Measurements from ENCODE around the gene TUSC2. TPM values are rescaled to one million over a fixed set of nuclear protein-coding genes. Genes with fewer than 3 reads are reported as not detected.

TUSC2 gene
- total and polyA plus RNA-seq, 9 of the 15 experiments (the other 6 are each of a cell fraction or from before 2014, with no cell fraction given): 2.8 to 67.5 (median 25.8) TPM

GRCh38 chr3:50317300-50317699 is 10.7 kb downstream of the TUSC2 start:
- Histone ChIP-seq H3K79me2 (ENCODE audit: control insufficient read depth, insufficient read depth, low read length) (peaks cover 22% of the 10 kb centered on the region), H3K4me1 (replicated peaks in 1 of 2; ENCODE audit: control insufficient read depth in 2 of 2, insufficient read depth in 2 of 2, low read length in 2 of 2) (peaks cover 27 to 59% of the 10 kb centered on the region in 2 experiments), H3K4me2 (ENCODE audit: insufficient read depth, low read length) (peak overlapping the region; percentile 65), H3K36me3 (ENCODE audit: control insufficient read depth, insufficient read depth, low read length) (peaks cover 20% of the 10 kb centered on the region; the same call in 2 of the 3 replicates), H3K4me3 (no peak overlapping the region), H3K27ac (ENCODE audit: extremely low read depth, low read depth, low read length) (peak overlapping the region; percentile 47; the same call in 2 of the 3 replicates), H2AFZ (ENCODE audit: low read depth, low read length) (no peak overlapping the region), H3K9me1 (ENCODE audit: control insufficient read depth, insufficient read depth, low read length) (no peaks in the 10 kb centered on the region), H3K9ac (ENCODE audit: insufficient read depth in 1 of 2, low read depth in 2 of 2, low read length in 2 of 2) (peak overlapping the region in 1 of 2 experiments; percentile 86; a peak in 2 of 4 replicates), H3K9me3 (replicated peaks; ENCODE audit: control insufficient read depth, insufficient read depth, low read depth, low read length) (no peaks in the 10 kb centered on the region), H3K27me3 (ENCODE audit: control insufficient read depth in 2 of 2, insufficient read depth in 2 of 2, low read length in 2 of 2) (no peaks in the 10 kb centered on the region), H4K20me1 (replicated peaks; ENCODE audit: control insufficient read depth, insufficient read depth, low read length) (no peaks in the 10 kb centered on the region)
- ATAC-seq (no peak), FAIRE-seq (no peak), DNase-seq (ENCODE audit: extremely low read depth in 1 of 4, low spot score in 3 of 4) (no peak)
- BruUV-seq (replicated peaks): no TSS peak
- POLR2A ChIA-PET: interaction anchor here (0.7 to 1.1 kb wide), 5 partner anchors 11 to 543 kb away, joined by 3 to 5 read pairs (median 3); partner anchors contain the start of genes HYAL3, NAA80 and TUSC2
- intact Hi-C loops (cut with micrococcal nuclease) (no loop called here), in situ Hi-C loops (cut with MboI) (no loop called here)
- CTCF ChIA-PET (ENCODE audit: low intra/inter-chr PET ratio): no interaction called here
- TF ChIP-seq NFIC (IDR thresholded peaks at IDR 0.05): peak; percentile 62
- peak; percentile 5 for TF ChIP-seq TBP (optimal IDR thresholded peaks at IDR 0.05; ENCODE audit: low read depth, low read length)
- no peak for TF ChIP-seq BDP1 (IDR thresholded peaks at IDR 0.05; ENCODE audit: insufficient read depth, insufficient read length)
- 30% methylated on average over 4 of the region's 6 CpGs for WGBS (ENCODE audit: insufficient coverage, low coverage, missing lambda C conversion rate)

- peaks cover 20% of the 10 kb centered on the region; the same call in 2 of the 3 replicates for H3K36me3 ChIP-seq (ENCODE audit: control insufficient read depth, insufficient read depth, low read length)
- no peak overlapping the region for H2AFZ ChIP-seq (ENCODE audit: low read depth, low read length)
- peaks cover 23 to 53% of the 10 kb centered on the region in 2 experiments for H3K4me1 ChIP-seq (replicated peaks in 1 of 2; ENCODE audit: control insufficient read depth in 2 of 2, insufficient read depth in 2 of 2, low read length in 2 of 2)
- intact Hi-C loops (cut with micrococcal nuclease) (no loop called here), in situ Hi-C loops (cut with MboI) (no loop called here)
- H3K4me2 ChIP-seq (ENCODE audit: insufficient read depth, low read length): peak overlapping the region; percentile 65
- FAIRE-seq (peak; percentile 89), ATAC-seq (peak; percentile 75), DNase-seq (ENCODE audit: extremely low read depth in 1 of 4, low spot score in 3 of 4) (peak; percentile 62 to 85 (median 66))
- no peaks in the 10 kb centered on the region for H3K9me3 ChIP-seq (replicated peaks; ENCODE audit: control insufficient read depth, insufficient read depth, low read depth, low read length)
- H3K27me3 ChIP-seq (ENCODE audit: control insufficient read depth in 2 of 2, insufficient read depth in 2 of 2, low read length in 2 of 2): no peaks in the 10 kb centered on the region
- no TSS peak for BruUV-seq (replicated peaks)
- H3K27ac ChIP-seq (ENCODE audit: extremely low read depth, low read depth, low read length): peak overlapping the region; percentile 47; the same call in 2 of the 3 replicates
- H4K20me1 ChIP-seq (replicated peaks; ENCODE audit: control insufficient read depth, insufficient read depth, low read length): no peaks in the 10 kb centered on the region
- POLR2A ChIA-PET: interaction anchor here (0.7 to 1.1 kb wide), 4 partner anchors 11 to 543 kb away, joined by 3 to 5 read pairs (median 4); partner anchors contain the start of gene TUSC2
- H3K9ac ChIP-seq (ENCODE audit: insufficient read depth in 1 of 2, low read depth in 2 of 2, low read length in 2 of 2): peak overlapping the region in 1 of 2 experiments; percentile 86; a peak in 2 of 4 replicates
- no peak overlapping the region for H3K4me3 ChIP-seq
- CTCF ChIA-PET (ENCODE audit: low intra/inter-chr PET ratio): no interaction called here
- H3K9me1 ChIP-seq (ENCODE audit: control insufficient read depth, insufficient read depth, low read length): no peaks in the 10 kb centered on the region
- WGBS (ENCODE audit: insufficient coverage, low coverage, missing lambda C conversion rate): 4% methylated on average over 4 of the region's 9 CpGs
- peaks cover 22% of the 10 kb centered on the region for H3K79me2 ChIP-seq (ENCODE audit: control insufficient read depth, insufficient read depth, low read length)
- TF ChIP-seq HMG20B (CRISPR knock-in tag; IDR thresholded peaks at IDR 0.05): no peak
- no peak for TF ChIP-seq ZNF436 (CRISPR knock-in tag; IDR thresholded peaks at IDR 0.05)
- TF ChIP-seq ZFP91 (CRISPR knock-in tag; IDR thresholded peaks at IDR 0.05): 0 out of 2 replicates have a peak, but pooled peaks have one; percentile 27
- TF ChIP-seq ZNF717 (CRISPR knock-in tag; IDR thresholded peaks at IDR 0.05): no peak
- 0 out of 2 replicates have a peak, but pooled peaks have one; percentile 39 for TF ChIP-seq SMARCE1 (IDR thresholded peaks at IDR 0.05)
- TF ChIP-seq ZNF24 (IDR thresholded peaks at IDR 0.05): no peak
- TF ChIP-seq MLX (CRISPR knock-in tag; conservative IDR thresholded peaks at IDR 0.05): no peak
- peak; percentile 17; the same call in 1 of the 2 replicates for TF ChIP-seq USF1 (CRISPR knock-in tag; IDR thresholded peaks at IDR 0.05)
- TF ChIP-seq NRF1 (conservative IDR thresholded peaks at IDR 0.05 in 1 of 2, IDR thresholded peaks at IDR 0.05 in 1 of 2): peak; percentile 48 to 64
- no peak for TF ChIP-seq ZNF140 (CRISPR knock-in tag; IDR thresholded peaks at IDR 0.05)
These were observed 11.3 kb downstream of the TUSC2 start for GRCh38 chr3:50316657-50317242.
